Stimulated activated naive B cell treated with anti-CD40 and anti-IgM and Interleukin-4, amounts not matched to agents 10 μg/mL and 1 μg/mL and 100 μg/mL, for 72 hours (primary cell): ENCODE results near the gene KAZN.

Source experiments
- ATAC-seq, 2 donors: fragments of 150-1000 bp; cut with Tn5 transposase; replicated peaks; 2 replicates each; pipeline ENCODE4 v1.10.0; 2021; ENCODE audit warnings: moderate library complexity in 1 of 2
- DNase-seq: peaks from one replicate; pipeline ENCODE4 v3.0.0; 2021
- H3K27ac Mint-ChIP-seq: one replicate; pipeline ENCODE4 v1.8.0; 2022; ENCODE audit warnings: mild to moderate bottlenecking, mixed read lengths
- H3K27me3 Mint-ChIP-seq, 2 donors: one replicate each; pipeline ENCODE4 v1.8.0; 2022; ENCODE audit warnings: mixed read lengths in 2 of 2
- H3K36me3 Mint-ChIP-seq, 2 donors: one replicate each; pipeline ENCODE4 v1.8.0; 2022; ENCODE audit warnings: mixed read lengths in 2 of 2, mild to moderate bottlenecking in 1 of 2
- H3K4me1 Mint-ChIP-seq, 2 donors: one replicate each; pipeline ENCODE4 v1.8.0; 2022; ENCODE audit warnings: mixed read lengths in 2 of 2, mild to moderate bottlenecking in 1 of 2
- H3K4me3 Mint-ChIP-seq, 2 donors: one replicate each; pipeline ENCODE4 v1.8.0; 2022; ENCODE audit warnings: mild to moderate bottlenecking in 2 of 2, mixed read lengths in 2 of 2, moderate library complexity in 1 of 2
- H3K9me3 Mint-ChIP-seq, 2 donors: one replicate each; pipeline ENCODE4 v1.8.0; 2022; ENCODE audit warnings: mixed read lengths in 2 of 2, mild to moderate bottlenecking in 1 of 2

KAZN gene

DNA sequence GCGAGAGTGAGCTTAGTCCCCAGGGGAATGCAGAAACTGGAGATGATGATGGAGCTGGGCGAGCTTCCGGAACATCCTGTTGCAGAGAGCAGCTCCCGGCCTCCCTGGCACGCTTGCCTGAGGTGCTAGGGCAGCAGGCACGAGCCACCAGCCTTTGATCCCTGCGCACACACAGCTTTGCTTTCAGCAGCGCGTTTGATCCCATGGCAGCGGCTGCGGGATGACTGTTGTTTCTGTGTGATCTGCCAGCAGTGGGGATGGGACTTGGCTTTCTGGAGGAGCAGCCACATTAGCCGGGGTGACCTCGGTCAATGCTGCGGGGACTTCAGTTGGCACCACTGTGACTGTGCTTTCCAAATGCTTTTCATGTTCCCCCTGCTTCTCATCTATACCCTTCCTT lies 193.2 kb downstream of the KAZN start:
- Mint-ChIP-seq H3K9me3 (no peaks in the 10 kb centered on the region), H3K4me3 (no peak overlapping the region), H3K36me3 (no peaks in the 10 kb centered on the region), H3K27me3 (no peaks in the 10 kb centered on the region), H3K4me1 (no peaks in the 10 kb centered on the region), H3K27ac (no peak overlapping the region)
- DNase-seq (no peak), ATAC-seq (no peak)

- Mint-ChIP-seq H3K4me1 (no peaks in the 10 kb centered on the region), H3K4me3 (no peak overlapping the region), H3K9me3 (no peaks in the 10 kb centered on the region), H3K36me3 (no peaks in the 10 kb centered on the region), H3K27me3 (no peaks in the 10 kb centered on the region), H3K27ac (no peak overlapping the region)
- ATAC-seq, result no peak
- DNase-seq, result no peak
Measured at GRCh38 chr1:14794136-14794768, 195.8 kb downstream of the KAZN start.

GRCh38 chr1:14794906-14795305 lies 196.4 kb downstream of the KAZN start:
- Mint-ChIP-seq H3K4me3 (no peak overlapping the region), H3K36me3 (no peaks in the 10 kb centered on the region), H3K27me3 (no peaks in the 10 kb centered on the region), H3K27ac (no peak overlapping the region), H3K4me1 (no peaks in the 10 kb centered on the region), H3K9me3 (no peaks in the 10 kb centered on the region)
- DNase-seq (no peak), ATAC-seq (no peak)

- no peaks in the 10 kb centered on the region for H3K4me1 Mint-ChIP-seq
- no peak for DNase-seq
- ATAC-seq, result no peak
- H3K36me3 Mint-ChIP-seq, result no peaks in the 10 kb centered on the region
- H3K27me3 Mint-ChIP-seq, result no peaks in the 10 kb centered on the region
- no peak overlapping the region for H3K27ac Mint-ChIP-seq
- H3K4me3 Mint-ChIP-seq, result no peak overlapping the region
- H3K9me3 Mint-ChIP-seq, result no peaks in the 10 kb centered on the region
Measured at GRCh38 chr1:14795589-14795988, 197.1 kb downstream of the KAZN start.

GRCh38 chr1:14800014-14800413 lies 201.5 kb downstream of the KAZN start:
- H3K4me1 Mint-ChIP-seq, result no peaks in the 10 kb centered on the region
- H3K27ac Mint-ChIP-seq, result no peak overlapping the region
- peaks cover 0 to 6% of the 10 kb centered on the region in 2 donors for H3K27me3 Mint-ChIP-seq
- no peak overlapping the region for H3K4me3 Mint-ChIP-seq
- H3K9me3 Mint-ChIP-seq, result no peaks in the 10 kb centered on the region
- DNase-seq, result no peak
- no peaks in the 10 kb centered on the region for H3K36me3 Mint-ChIP-seq
- ATAC-seq, result no peak

DNA sequence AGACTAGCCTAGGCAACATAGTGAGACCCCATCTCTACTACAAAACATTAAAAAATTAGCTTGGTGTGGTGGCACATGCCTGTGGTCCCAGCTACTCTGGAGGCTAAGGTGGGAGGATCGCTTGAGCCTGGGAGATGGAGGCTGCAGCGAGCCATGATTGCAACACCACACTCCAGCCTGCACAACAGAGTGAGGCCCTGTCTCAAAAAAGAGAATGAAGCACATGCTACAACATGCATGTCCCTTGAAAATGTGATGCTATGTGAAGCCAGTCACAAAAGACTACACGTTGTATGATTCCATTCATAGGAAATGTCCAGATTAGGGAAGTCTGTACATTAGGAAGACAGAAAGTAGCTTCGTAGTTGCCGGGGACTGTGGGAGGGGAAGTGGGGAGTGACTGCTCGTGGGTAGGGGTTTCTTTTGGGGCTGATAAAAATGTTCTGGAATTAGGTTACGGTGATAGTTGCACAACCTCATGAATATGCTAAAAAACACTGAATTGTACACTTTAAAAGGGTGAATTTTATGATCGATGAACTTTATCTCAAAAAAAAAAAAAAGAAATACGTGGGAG lies 202.1 kb downstream of the KAZN start:
- Mint-ChIP-seq H3K4me1 (no peaks in the 10 kb centered on the region), H3K9me3 (no peaks in the 10 kb centered on the region), H3K27ac (no peak overlapping the region), H3K4me3 (no peak overlapping the region), H3K36me3 (no peaks in the 10 kb centered on the region), H3K27me3 (peaks cover 0 to 6% of the 10 kb centered on the region in 2 donors)
- DNase-seq (no peak), ATAC-seq (no peak)

- H3K4me1 Mint-ChIP-seq, result no peaks in the 10 kb centered on the region
- DNase-seq, result no peak
- no peak overlapping the region for H3K4me3 Mint-ChIP-seq
- no peak for ATAC-seq
- H3K27ac Mint-ChIP-seq, result no peak overlapping the region
- H3K36me3 Mint-ChIP-seq, result peaks cover 2 to 3% of the 10 kb centered on the region in 2 donors
- H3K9me3 Mint-ChIP-seq, result peaks cover 9 to 11% of the 10 kb centered on the region in 2 donors
- H3K27me3 Mint-ChIP-seq, result peaks cover 0 to 6% of the 10 kb centered on the region in 2 donors
Measured at GRCh38 chr1:14803002-14803789, 204.7 kb downstream of the KAZN start.

DNA sequence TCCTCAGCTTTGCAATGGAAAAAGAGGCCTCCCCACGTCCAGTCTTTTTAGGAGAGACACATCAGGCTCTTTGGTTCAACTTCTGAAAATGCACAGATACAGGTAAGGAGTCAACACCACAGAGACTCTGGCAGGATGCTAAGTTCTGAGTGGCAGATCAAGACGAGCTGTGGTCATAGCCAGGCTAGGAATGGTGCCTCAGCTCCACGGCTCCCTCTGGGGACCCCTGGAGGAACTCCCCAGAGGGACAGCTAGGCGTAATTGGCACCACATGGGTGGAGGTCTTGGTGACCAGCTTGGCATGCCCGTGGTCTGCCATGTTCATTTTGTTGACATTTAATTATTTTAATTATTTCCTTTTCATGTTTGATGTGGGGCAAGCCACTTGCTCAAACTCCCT lies 206.1 kb downstream of the KAZN start:
- H3K27ac Mint-ChIP-seq, result no peak overlapping the region
- no peak for ATAC-seq

DNA sequence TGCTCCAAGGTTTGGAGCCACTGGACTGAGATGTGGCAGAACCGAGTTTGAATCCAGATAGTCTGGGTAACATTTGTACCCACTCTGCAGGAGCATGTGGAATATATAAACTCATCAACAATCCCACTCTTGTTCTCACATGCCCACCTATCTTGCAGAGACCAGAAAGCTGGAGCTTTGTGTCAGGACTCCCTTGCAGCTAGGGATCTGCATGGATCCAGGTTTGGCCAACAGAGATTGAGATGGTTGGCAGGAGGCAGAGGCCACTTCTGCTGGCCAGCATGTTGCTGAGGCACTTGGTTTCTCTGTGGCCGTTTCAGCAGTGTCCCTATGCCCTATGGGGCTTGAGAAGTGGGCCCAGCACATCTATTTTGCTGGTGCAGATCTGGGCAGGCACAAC lies 208.3 kb downstream of the KAZN start:
- H3K27ac Mint-ChIP-seq, result no peak overlapping the region
- peaks cover 0 to 6% of the 10 kb centered on the region in 2 donors for H3K27me3 Mint-ChIP-seq
- no peak overlapping the region for H3K4me3 Mint-ChIP-seq
- H3K9me3 Mint-ChIP-seq, result peaks cover 13 to 15% of the 10 kb centered on the region in 2 donors
- ATAC-seq, result no peak
- DNase-seq, result no peak
- H3K4me1 Mint-ChIP-seq, result no peaks in the 10 kb centered on the region
- peaks cover 2 to 3% of the 10 kb centered on the region in 2 donors for H3K36me3 Mint-ChIP-seq

More for the DNA sequence above, 206.1 kb downstream of the KAZN start:
- H3K36me3 Mint-ChIP-seq, result peaks cover 2 to 3% of the 10 kb centered on the region in 2 donors
- DNase-seq, result no peak
- H3K9me3 Mint-ChIP-seq, result peaks cover 13 to 15% of the 10 kb centered on the region in 2 donors
- H3K4me1 Mint-ChIP-seq, result no peaks in the 10 kb centered on the region
- peaks cover 0 to 6% of the 10 kb centered on the region in 2 donors for H3K27me3 Mint-ChIP-seq
- no peak overlapping the region for H3K4me3 Mint-ChIP-seq

- ATAC-seq (no peak), DNase-seq (no peak)
- H3K36me3 Mint-ChIP-seq, result peaks cover 2 to 3% of the 10 kb centered on the region in 2 donors
- H3K27ac Mint-ChIP-seq, result no peak overlapping the region
- H3K4me1 Mint-ChIP-seq, result no peaks in the 10 kb centered on the region
- H3K4me3 Mint-ChIP-seq, result no peak overlapping the region
- H3K9me3 Mint-ChIP-seq, result peaks cover 13 to 15% of the 10 kb centered on the region in 2 donors
- H3K27me3 Mint-ChIP-seq, result peaks cover 0 to 4% of the 10 kb centered on the region in 2 donors
Measured at GRCh38 chr1:14808768-14809167, 210.3 kb downstream of the KAZN start.

DNA sequence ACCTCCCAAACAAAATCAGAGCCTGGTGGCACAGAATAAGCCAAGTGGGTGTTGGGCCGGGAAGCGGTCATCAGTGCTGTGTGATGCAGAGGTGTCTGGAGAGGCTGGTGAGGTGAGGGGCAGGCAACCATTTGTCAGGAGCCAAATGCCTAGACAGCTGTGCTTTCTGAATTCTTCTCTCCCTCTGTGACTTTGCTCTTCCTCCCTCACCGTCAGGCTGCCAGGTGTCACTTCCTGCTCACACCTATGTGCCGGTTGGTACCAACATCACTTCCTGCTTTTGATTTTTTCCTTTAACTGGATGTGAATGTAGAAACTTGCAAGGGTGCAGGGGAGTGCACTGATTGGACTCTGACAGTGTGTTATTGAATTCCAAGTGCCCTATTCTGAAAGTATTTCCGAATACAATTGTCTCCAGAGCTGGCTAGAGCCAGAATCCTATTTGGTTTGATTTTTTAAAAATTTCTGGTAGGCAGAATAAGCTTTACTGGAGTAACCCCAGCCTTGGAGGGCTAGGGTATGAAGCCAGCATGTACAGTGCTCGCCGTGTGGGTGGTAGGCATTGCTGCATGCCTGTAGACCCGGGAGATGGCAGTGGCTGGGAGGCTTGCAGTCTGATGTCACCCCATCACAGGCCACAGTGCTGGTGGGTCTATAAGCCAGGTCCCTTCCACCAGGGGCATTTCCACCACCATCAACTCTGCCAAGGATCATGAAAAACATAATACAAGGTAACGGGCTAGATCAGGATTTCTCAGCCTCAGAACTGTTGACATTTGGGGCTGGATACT lies 210.9 kb downstream of the KAZN start:
- H3K27ac Mint-ChIP-seq, result peak overlapping the region; percentile 22
- no peaks in the 10 kb centered on the region for H3K4me1 Mint-ChIP-seq
- H3K36me3 Mint-ChIP-seq, result peaks cover 2 to 3% of the 10 kb centered on the region in 2 donors
- peaks cover 13 to 15% of the 10 kb centered on the region in 2 donors for H3K9me3 Mint-ChIP-seq
- ATAC-seq (no peak), DNase-seq (no peak)
- no peaks in the 10 kb centered on the region for H3K27me3 Mint-ChIP-seq
- H3K4me3 Mint-ChIP-seq, result no peak overlapping the region

GRCh38 chr1:14810595-14811361 lies 212.3 kb downstream of the KAZN start:
- Mint-ChIP-seq H3K27me3 (no peaks in the 10 kb centered on the region), H3K4me3 (no peak overlapping the region), H3K4me1 (no peaks in the 10 kb centered on the region), H3K9me3 (peaks cover 13% of the 10 kb centered on the region in 2 donors), H3K27ac (no peak overlapping the region), H3K36me3 (peaks cover 2 to 3% of the 10 kb centered on the region in 2 donors)
- DNase-seq (no peak), ATAC-seq (no peak)

- H3K27me3 Mint-ChIP-seq, result no peaks in the 10 kb centered on the region
- no peak overlapping the region for H3K27ac Mint-ChIP-seq
- peaks cover 2 to 3% of the 10 kb centered on the region in 2 donors for H3K36me3 Mint-ChIP-seq
- H3K4me1 Mint-ChIP-seq, result no peaks in the 10 kb centered on the region
- no peak overlapping the region for H3K4me3 Mint-ChIP-seq
- peaks cover 11% of the 10 kb centered on the region in 2 donors for H3K9me3 Mint-ChIP-seq
- ATAC-seq, result no peak
- DNase-seq, result no peak
Measured at GRCh38 chr1:14811573-14811972, 213.1 kb downstream of the KAZN start.

DNA sequence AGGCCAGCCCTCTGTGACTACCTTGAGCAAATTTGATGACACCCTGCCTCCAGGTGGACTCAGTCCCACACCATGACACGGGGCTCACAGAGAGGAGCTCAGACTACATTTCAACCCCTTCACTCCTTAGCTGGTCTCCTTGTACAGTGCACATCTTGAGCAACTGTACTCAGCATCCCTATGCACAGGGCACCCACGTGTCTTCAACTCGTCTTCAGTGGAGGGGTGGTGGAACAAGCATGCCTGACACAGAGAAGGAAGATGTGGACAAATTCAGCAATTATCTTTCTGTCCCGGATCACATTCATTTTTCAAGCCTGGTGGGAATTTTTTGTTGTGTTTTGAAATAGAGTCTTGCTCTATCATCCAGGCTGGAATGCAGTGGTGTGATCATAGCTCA lies 213.7 kb downstream of the KAZN start:
- peaks cover 0 to 3% of the 10 kb centered on the region in 2 donors for H3K36me3 Mint-ChIP-seq
- no peak overlapping the region for H3K4me3 Mint-ChIP-seq
- H3K4me1 Mint-ChIP-seq, result no peaks in the 10 kb centered on the region
- no peak for DNase-seq
- H3K27me3 Mint-ChIP-seq, result no peaks in the 10 kb centered on the region
- H3K9me3 Mint-ChIP-seq, result peaks cover 7 to 8% of the 10 kb centered on the region in 2 donors
- no peak overlapping the region for H3K27ac Mint-ChIP-seq
- no peak for ATAC-seq
